ENCODE measurements around the gene KRT84.

GRCh38 chr12:52381206-52381605 is 4.2 kb downstream of the KRT84 start:
- no peak for TF ChIP-seq CTCF (IDR thresholded peaks at IDR 0.05)
- no peak for TF ChIP-seq POLR2AphosphoS5 (IDR thresholded peaks at IDR 0.05)
- TF ChIP-seq POLR2A (IDR thresholded peaks at IDR 0.05) = no peak
